B cell (primary cell): ENCODE measurements around the gene KLHL3. TPM values are rescaled to one million over a fixed set of nuclear protein-coding genes. Genes with fewer than 3 reads are reported as not detected.

ENCODE experiments used
- ATAC-seq: fragments of 200-7000 bp; cut with Tn5 transposase; one replicate; pipeline ENCODE4 v1.10.0; 2021; ENCODE audit warnings: low read depth, mild to moderate bottlenecking, moderate number of reproducible peaks, moderate library complexity
- CTCF ChIA-PET: fragments of 350-600 bp; sonication (Branson Sonifier 250); formaldehyde crosslinking; loops from one replicate; lab custom pipeline; 2021; ENCODE audit warnings: antibody characterized with exemption, inconsistent platforms; lab: Charles Lee
- POLR2A ChIA-PET: fragments of 350-600 bp; sonication (Branson Sonifier 250); formaldehyde crosslinking; loops from one replicate; lab custom pipeline; 2021; ENCODE audit warnings: antibody characterized with exemption; lab: Charles Lee
- DNase-seq: peaks from one replicate; pipeline ENCODE4 v3.0.0; 2013
- H2AFZ ChIP-seq: 2 replicates; pipeline ENCODE4 v1.6.1; 2012; ENCODE audit warnings: mild to moderate bottlenecking, low read depth, low read length; ENCODE audit not compliant: insufficient read depth, poor library complexity, severe bottlenecking
- H3K27ac ChIP-seq, 2 donors: 1 replicate in 1 of 2; 2 replicates in 1 of 2; pipeline ENCODE4 v1.5.1; 2012 to 2013; ENCODE audit warnings: low read length in 2 of 2, mild to moderate bottlenecking in 2 of 2, moderate library complexity in 1 of 2
- H3K27me3 ChIP-seq, 4 experiments: fragments of 200-600 bp in 1 of 4; sonication (generic) in 1 of 4; replicated peaks in 1 of 4; 1 replicate in 2 of 4; 2 replicates in 2 of 4; pipeline versions ENCODE4 v1.6.1 to v1.7.0; 2013 to 2016; ENCODE audit warnings: low read length in 3 of 4, mild to moderate bottlenecking in 2 of 4, mixed read lengths in 1 of 4, moderate library complexity in 1 of 4; ENCODE audit not compliant: insufficient read depth in 4 of 4, control insufficient read depth in 3 of 4; ENCODE audit errors: control extremely low read depth in 1 of 4
- H3K36me3 ChIP-seq, 2 experiments: replicated peaks in 1 of 2; 1 replicate in 1 of 2; 2 replicates in 1 of 2; pipeline versions ENCODE4 v1.6.1 to v1.7.1; 2013; ENCODE audit warnings: low read length in 1 of 2; ENCODE audit not compliant: insufficient read depth in 2 of 2, control insufficient read depth in 1 of 2; ENCODE audit errors: control extremely low read depth in 1 of 2, extremely low read depth in 1 of 2
- H3K4me1 ChIP-seq, 2 donors: fragments of 200-600 bp in 1 of 2; sonication (generic) in 1 of 2; 1 replicate in 1 of 2; 2 replicates in 1 of 2; pipeline versions ENCODE4 v1.5.1 to v1.6.1; 2013 to 2017; ENCODE audit warnings: low read length in 2 of 2; ENCODE audit not compliant: control insufficient read depth in 2 of 2, insufficient read depth in 2 of 2
- H3K4me2 ChIP-seq: replicated peaks from 2 replicates; pipeline ENCODE3; 2012; ENCODE audit warnings: mild to moderate bottlenecking, low read depth, low read length; ENCODE audit not compliant: poor library complexity, severe bottlenecking
- H3K4me3 ChIP-seq, 5 experiments: fragments of 200-600 bp in 1 of 5; sonication (generic) in 1 of 5; 1 replicate in 3 of 5; 2 replicates in 2 of 5; pipeline versions ENCODE4 v1.5.1 to v1.7.0; 2011 to 2016; ENCODE audit warnings: low read length in 4 of 5, mild to moderate bottlenecking in 4 of 5, low read depth in 2 of 5, control low read depth in 1 of 5, moderate library complexity in 1 of 5; ENCODE audit not compliant: insufficient read depth in 1 of 5; ENCODE audit errors: control extremely low read depth in 1 of 5, extremely low read depth in 1 of 5
- H3K79me2 ChIP-seq: fragments of 200-600 bp; sonication (generic); one replicate; pipeline ENCODE4 v1.6.0; 2016; ENCODE audit warnings: low read length; ENCODE audit not compliant: control insufficient read depth, insufficient read depth
- H3K9ac ChIP-seq: fragments of 200-600 bp; sonication (generic); 2 replicates; pipeline ENCODE4 v1.6.1; 2017; ENCODE audit warnings: mild to moderate bottlenecking, low read length, moderate library complexity
- H3K9me3 ChIP-seq, 3 donors: one replicate each; pipeline versions ENCODE4 v1.6.1 to v1.7.1; 2013; ENCODE audit warnings: low read length in 2 of 3; ENCODE audit not compliant: control insufficient read depth in 2 of 3, insufficient read depth in 1 of 3; ENCODE audit errors: control extremely low read depth in 1 of 3
- H4K20me1 ChIP-seq: 2 replicates; pipeline ENCODE4 v1.6.0; 2012; ENCODE audit warnings: mild to moderate bottlenecking, low read length; ENCODE audit not compliant: insufficient read depth, control insufficient read depth, poor library complexity, severe bottlenecking
- H3K27ac Mint-ChIP-seq: one replicate; pipeline ENCODE4 v1.8.0; 2021; ENCODE audit warnings: mixed read lengths
- H3K27me3 Mint-ChIP-seq: one replicate; pipeline ENCODE4 v1.8.0; 2021; ENCODE audit warnings: mixed read lengths
- H3K4me1 Mint-ChIP-seq: one replicate; pipeline ENCODE4 v1.8.0; 2021; ENCODE audit warnings: mixed read lengths
- H3K4me3 Mint-ChIP-seq: one replicate; pipeline ENCODE4 v1.8.0; 2021; ENCODE audit warnings: mixed read lengths
- H3K9me3 Mint-ChIP-seq: one replicate; pipeline ENCODE4 v1.8.0; 2022; ENCODE audit warnings: mixed read lengths; ENCODE audit not compliant: insufficient read depth
- CTCF ChIP-seq: fragments of 200-600 bp; IDR thresholded peaks from one replicate; pipeline ENCODE4 v1.8.0; 2022; ENCODE audit warnings: antibody characterized with exemption, mild to moderate bottlenecking
- EZH2 ChIP-seq: IDR thresholded peaks from 2 replicates; pipeline ENCODE4 v1.6.1; 2012; ENCODE audit warnings: borderline replicate concordance, low read depth, mild to moderate bottlenecking, moderate library complexity, low read length; ENCODE audit not compliant: insufficient read depth, poor library complexity, severe bottlenecking
- WGBS: methylation state at CpG from one replicate; pipeline ENCODE4 v1.1.5; 2013; ENCODE audit warnings: missing lambda C conversion rate; ENCODE audit not compliant: insufficient coverage; 5-methylcytosine and 5-hydroxymethylcytosine counted together
- intact Hi-C: fragments of 100-400 bp; cut with micrococcal nuclease; formaldehyde crosslinking; loops from one replicate; pipeline ENCODE4 v1.10.0; 2022
- polyA plus RNA-seq: library from polyadenylated mRNA; depleted of rRNA; stranded (reverse); fragments of >200 nt; gene quantifications from 2 replicates; pipeline ENCODE4 v1.2.3, GENCODE V29; 2012
- total RNA-seq, 2 donors: library from RNA; stranded (reverse); fragments of 120-200 nt in 1 of 2; gene quantifications; 1 replicate in 1 of 2; 2 replicates in 1 of 2; pipeline versions ENCODE4 v1.2.3 to v1.2.4, GENCODE V29; 2013 to 2022

KLHL3 gene
- total and polyA plus RNA-seq, 2 donors (not counting 1 experiment from before 2014, with no cell fraction given): 3.3 to 4.5 TPM

- Histone ChIP-seq H3K27me3 (peaks cover 0 to 4% (median 1%) of the 10 kb centered on the region in 4 experiments), H3K79me2 (no peaks in the 10 kb centered on the region), H3K4me3 (no peak overlapping the region), H3K36me3 (no peaks in the 10 kb centered on the region), H4K20me1 (no peaks in the 10 kb centered on the region), H3K27ac (no peak overlapping the region), H3K9ac (no peak overlapping the region), H3K4me1 (no peaks in the 10 kb centered on the region), H2AFZ (no peak overlapping the region), H3K4me2 (no peak overlapping the region), H3K9me3 (no peaks in the 10 kb centered on the region)
- Mint-ChIP-seq H3K4me1 (no peaks in the 10 kb centered on the region), H3K4me3 (no peak overlapping the region), H3K27me3 (peaks cover 22% of the 10 kb centered on the region), H3K9me3 (no peaks in the 10 kb centered on the region), H3K27ac (no peak overlapping the region)
- CTCF ChIA-PET: no interaction called here
- 91% methylated on average over 4 of the region's 4 CpGs for whole genome bisulfite sequencing
- DNase-seq (no peak), ATAC-seq (no peak)
- TF ChIP-seq CTCF: no peak
- no peak for TF ChIP-seq EZH2
- POLR2A ChIA-PET: no interaction called here
- intact Hi-C loops: no loop called here
Measured at GRCh38 chr5:137610598-137610997, 125.3 kb downstream of the KLHL3 start.

- Histone ChIP-seq H2AFZ (no peak overlapping the region), H3K36me3 (no peaks in the 10 kb centered on the region), H3K27ac (no peak overlapping the region), H3K4me2 (no peak overlapping the region), H4K20me1 (no peaks in the 10 kb centered on the region), H3K27me3 (peaks cover 0 to 4% (median 1%) of the 10 kb centered on the region in 4 experiments), H3K79me2 (no peaks in the 10 kb centered on the region), H3K9me3 (no peaks in the 10 kb centered on the region), H3K4me3 (no peak overlapping the region), H3K4me1 (no peaks in the 10 kb centered on the region), H3K9ac (no peak overlapping the region)
- ChIA-PET POLR2A (no interaction called here), CTCF (no interaction called here)
- intact Hi-C loops: no loop called here
- H3K27me3 Mint-ChIP-seq: peaks cover 30% of the 10 kb centered on the region
- ATAC-seq (no peak), DNase-seq (no peak)
- no peak overlapping the region for H3K27ac Mint-ChIP-seq
- H3K4me1 Mint-ChIP-seq: no peaks in the 10 kb centered on the region
- 100% methylated on average over 1 of the region's 2 CpGs for WGBS
- no peaks in the 10 kb centered on the region for H3K9me3 Mint-ChIP-seq
- no peak overlapping the region for H3K4me3 Mint-ChIP-seq
- TF ChIP-seq CTCF (no peak), EZH2 (no peak)
Measured at GRCh38 chr5:137609127-137609526, 126.8 kb downstream of the KLHL3 start.
